GM20000 (cell line): ENCODE measurements around the gene LITAF.

Source experiments
- DNase-seq: peaks from one replicate; pipeline ENCODE4 v3.0.0; 2012; ENCODE audit warnings: low spot score
- TF ChIP-seq, protein P1 (sequence below): IDR thresholded peaks from 2 replicates; pipeline ENCODE4 v1.5.1; 2012; ENCODE audit warnings: mild to moderate bottlenecking, control low read depth; ENCODE audit errors: extremely low read depth, missing control alignments

Gene LITAF

DNA sequence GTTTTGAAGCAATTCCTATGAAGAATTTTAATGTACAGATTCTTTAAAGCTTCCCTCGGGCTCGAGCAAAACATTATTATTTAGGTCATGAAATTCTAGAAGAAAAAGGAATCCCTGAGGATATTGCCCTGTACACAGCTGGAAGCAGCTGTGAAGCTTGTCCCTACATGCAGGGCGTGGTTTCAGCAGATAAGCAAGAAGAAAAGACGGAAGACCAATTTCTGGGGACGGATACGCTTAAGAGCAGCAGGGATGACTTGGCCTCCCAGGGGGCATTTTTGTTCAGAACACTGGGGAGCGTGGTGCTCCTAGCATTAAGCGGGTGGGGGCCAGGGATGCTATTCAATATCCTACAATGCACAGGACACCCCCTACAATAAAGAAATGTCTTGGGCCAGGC is 34.3 kb downstream of the LITAF start:
- DNase-seq: no peak
- TF ChIP-seq, protein P1, sequence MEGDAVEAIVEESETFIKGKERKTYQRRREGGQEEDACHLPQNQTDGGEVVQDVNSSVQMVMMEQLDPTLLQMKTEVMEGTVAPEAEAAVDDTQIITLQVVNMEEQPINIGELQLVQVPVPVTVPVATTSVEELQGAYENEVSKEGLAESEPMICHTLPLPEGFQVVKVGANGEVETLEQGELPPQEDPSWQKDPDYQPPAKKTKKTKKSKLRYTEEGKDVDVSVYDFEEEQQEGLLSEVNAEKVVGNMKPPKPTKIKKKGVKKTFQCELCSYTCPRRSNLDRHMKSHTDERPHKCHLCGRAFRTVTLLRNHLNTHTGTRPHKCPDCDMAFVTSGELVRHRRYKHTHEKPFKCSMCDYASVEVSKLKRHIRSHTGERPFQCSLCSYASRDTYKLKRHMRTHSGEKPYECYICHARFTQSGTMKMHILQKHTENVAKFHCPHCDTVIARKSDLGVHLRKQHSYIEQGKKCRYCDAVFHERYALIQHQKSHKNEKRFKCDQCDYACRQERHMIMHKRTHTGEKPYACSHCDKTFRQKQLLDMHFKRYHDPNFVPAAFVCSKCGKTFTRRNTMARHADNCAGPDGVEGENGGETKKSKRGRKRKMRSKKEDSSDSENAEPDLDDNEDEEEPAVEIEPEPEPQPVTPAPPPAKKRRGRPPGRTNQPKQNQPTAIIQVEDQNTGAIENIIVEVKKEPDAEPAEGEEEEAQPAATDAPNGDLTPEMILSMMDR: no peak

DNA sequence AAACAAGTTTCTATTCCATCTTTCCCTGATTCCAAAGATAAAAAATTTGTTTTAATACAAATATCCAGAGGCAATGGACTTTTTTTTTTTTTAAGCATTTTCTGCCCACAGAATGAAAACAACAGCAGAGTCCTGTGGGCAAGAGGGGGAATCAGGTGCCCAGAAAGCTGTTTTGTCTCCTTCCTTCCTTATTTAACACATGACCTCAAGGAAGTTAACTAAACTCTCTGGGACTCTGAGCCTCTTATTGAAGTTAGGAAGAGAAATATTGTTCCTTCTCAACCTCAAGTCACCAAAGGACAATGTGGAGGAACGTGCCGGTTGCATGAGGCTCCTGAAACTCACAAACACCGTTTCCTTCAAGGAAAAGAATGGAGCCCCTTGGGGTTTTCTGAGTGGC is 34.9 kb downstream of the LITAF start:
- TF ChIP-seq, protein P1: no peak
- DNase-seq: no peak

DNA sequence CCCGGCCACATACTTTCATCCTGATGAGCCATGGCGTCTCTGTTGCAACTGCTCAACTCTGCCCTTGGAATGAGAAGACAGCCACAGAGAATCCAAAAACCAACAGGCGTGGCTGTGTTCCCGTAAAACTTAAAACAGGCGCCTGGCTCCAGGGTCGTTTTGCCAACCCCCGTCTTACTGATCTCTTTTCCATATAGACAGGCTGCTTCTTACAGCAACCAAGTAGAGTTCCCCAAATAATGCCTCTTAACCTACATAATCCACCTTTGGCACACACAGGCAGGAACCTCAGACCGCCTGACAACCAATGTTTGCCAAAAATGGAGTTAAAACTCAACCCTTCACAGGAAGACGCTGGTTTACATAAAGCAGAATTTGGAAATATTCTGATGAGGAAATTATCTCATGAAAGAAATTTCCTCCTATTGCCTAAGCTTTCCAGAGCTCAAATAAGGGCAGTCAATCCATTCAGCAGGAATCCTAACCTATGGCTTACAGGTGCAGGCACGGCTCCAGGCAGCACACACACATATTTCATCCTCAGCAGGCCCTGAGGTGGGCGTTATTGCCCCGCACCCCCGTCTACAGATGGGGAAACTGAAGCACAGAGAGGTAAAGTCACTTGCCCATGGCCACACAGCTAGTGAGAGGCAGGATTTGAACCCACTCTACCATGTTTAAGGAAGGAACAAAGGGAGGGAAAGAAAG is 35.8 kb downstream of the LITAF start:
- TF ChIP-seq, protein P1: no peak
- no peak for DNase-seq

DNA sequence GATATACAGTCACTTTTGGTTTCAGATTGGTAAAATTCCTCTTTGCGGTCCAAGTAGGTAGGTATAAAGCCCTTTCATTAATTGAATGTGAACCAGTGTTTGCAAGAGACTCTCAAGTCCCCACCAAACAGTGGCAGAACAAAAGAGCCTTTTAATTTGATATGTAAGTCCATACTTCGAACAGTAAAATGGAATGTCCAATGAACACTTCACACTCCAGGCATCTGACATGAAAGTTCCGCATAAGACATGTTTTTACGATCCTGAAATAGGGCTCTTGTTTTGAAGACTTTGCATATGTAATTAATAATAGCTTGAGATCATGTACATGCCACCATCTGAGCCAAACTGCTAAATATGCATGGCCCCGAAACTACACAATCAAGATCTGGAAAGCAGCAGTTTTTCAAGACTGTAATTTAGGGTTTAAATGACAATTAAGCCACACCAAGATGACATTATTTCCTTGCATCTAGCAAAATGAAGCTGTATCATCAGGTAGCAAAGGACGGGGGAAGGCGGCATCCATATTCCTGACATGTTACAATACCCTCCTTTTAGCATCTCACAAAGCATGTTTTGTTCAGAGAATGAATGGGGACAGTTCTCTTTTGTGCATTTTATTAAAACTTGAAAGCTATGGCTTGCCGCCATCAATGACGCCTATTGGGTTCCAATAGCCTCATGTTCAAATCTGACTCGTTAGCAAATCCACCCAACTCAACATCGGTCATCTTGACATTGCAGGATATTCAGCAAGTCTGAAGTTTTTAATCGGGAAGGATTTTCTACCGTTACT is 39.4 kb downstream of the LITAF start:
- no peak for DNase-seq
- TF ChIP-seq, protein P1: no peak

DNA sequence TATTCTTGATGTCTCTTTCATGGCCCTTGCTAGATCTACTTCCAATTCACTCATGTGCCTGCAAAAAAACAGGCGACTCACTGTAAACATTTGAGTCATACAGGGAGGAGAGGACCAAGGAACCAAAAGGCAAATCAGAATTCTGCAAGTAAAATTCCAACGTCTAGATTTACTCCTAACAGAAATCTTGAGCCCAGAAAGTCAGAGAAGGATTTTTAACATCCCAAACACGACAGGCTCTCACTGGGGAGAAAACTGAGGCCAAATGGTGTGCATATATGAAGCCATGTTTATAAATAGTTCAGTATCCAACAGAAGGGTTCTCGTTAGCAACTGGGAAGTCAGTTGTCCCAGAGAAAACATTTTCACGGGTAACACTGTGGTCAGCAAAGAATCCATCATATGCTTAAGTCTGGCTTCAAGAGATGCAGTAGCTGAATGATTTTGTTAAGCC is 40.1 kb downstream of the LITAF start:
- TF ChIP-seq, protein P1: no peak
- no peak for DNase-seq

DNA sequence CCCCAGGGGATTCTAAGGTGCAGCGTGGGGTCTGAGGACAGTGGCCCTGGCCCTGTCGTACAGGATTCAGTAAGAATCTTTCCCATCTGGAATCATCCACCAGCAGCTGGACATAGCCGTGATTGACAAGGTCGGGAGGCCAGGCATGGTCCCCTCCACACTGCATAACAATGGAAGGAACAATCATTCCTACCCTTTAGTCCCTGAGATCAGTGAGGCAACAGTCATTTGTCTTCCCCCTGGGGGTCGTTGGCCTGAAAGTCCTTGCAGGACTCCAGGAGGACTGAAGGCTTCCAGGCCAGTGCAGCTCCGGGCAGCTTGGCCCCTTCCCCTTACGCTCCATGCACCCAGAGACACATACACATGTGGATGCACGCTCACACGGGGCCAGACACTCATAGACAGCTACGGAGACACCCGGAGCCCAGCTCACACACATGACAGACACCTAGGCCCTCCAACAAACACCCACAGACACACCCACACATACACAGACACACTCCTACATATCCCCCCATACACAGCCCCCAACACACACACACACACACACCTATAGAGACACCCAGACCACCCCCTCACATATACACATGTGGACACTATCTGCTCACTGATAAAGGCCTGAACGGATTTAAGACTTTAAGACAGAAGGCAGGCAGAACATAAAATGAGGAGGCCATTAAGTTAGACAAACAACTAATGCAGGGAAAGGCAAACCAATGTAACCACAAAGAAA is 42.9 kb downstream of the LITAF start:
- TF ChIP-seq, protein P1: no peak
- no peak for DNase-seq
